ENCODE results near the gene CHIC2.

DNA sequence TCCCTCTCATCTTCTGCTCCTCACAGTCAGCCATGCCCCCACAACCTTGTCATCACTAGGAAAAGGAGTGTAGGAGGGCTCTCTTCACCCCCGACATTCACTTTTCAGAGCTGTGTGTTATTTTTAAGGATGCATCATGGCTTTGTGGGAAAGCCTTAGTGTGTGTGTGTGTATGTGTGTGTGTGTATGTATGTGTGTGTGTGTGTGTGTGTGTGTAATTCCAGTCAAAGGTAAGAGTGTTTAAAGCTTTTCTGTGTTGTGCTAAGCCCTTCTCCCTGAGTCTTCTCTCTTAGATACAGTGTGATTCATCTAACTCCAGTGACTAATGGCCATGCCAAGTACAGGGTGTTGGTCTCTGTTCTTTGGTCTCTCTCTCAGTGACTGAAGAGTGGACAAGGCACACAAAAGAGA, 76.6 kb downstream of the CHIC2 start:
- TF ChIP-seq POLR2AphosphoS5 (IDR thresholded peaks at IDR 0.05; ENCODE audit: low read depth, low read length) (no peak), POLR2A (IDR thresholded peaks at IDR 0.05; ENCODE audit: low read depth, low read length) (no peak), TAF1 (IDR thresholded peaks at IDR 0.05; ENCODE audit: borderline replicate concordance, low read depth, low read length) (no peak)

Data from GM12892 (cell line).